Measurements from ENCODE around the gene RIC8A.

The RIC8A gene

GRCh38 chr11:255816-256215, 48.3 kb downstream of the RIC8A start:
- no peak for TF ChIP-seq CTCF (IDR thresholded peaks at IDR 0.05; ENCODE audit: low read depth, low read length)
- in situ Hi-C loops (cut with HindIII; ENCODE audit: low sequenced_read_pairs), result no loop called here
- no peak overlapping the region for H3K4me3 ChIP-seq (ENCODE audit: low read depth, low read length)
- no peak for DNase-seq (ENCODE audit: low read depth, low spot score)

- in situ Hi-C loops (cut with HindIII; ENCODE audit: low sequenced_read_pairs), result no loop called here
- TF ChIP-seq CTCF (IDR thresholded peaks at IDR 0.05; ENCODE audit: low read depth, low read length), result no peak
- no peak for DNase-seq (ENCODE audit: low read depth, low spot score)
- no peak overlapping the region for H3K4me3 ChIP-seq (ENCODE audit: low read depth, low read length)
Observed at GRCh38 chr11:256952-257737, 49.6 kb downstream of the RIC8A start.

- no peak for DNase-seq (ENCODE audit: low read depth, low spot score)
- no peak overlapping the region for H3K4me3 ChIP-seq (ENCODE audit: low read depth, low read length)
- TF ChIP-seq CTCF (IDR thresholded peaks at IDR 0.05; ENCODE audit: low read depth, low read length), result no peak
- in situ Hi-C loops (cut with HindIII; ENCODE audit: low sequenced_read_pairs), result no loop called here
Observed at GRCh38 chr11:257766-258493, 50.4 kb downstream of the RIC8A start.

GRCh38 chr11:259413-259812, 51.9 kb downstream of the RIC8A start:
- in situ Hi-C loops (cut with HindIII; ENCODE audit: low sequenced_read_pairs), result no loop called here
- DNase-seq (ENCODE audit: low read depth, low spot score), result no peak
- H3K4me3 ChIP-seq (ENCODE audit: low read depth, low read length), result no peak overlapping the region
- TF ChIP-seq CTCF (IDR thresholded peaks at IDR 0.05; ENCODE audit: low read depth, low read length), result no peak

GRCh38 chr11:261624-262023, 54.1 kb downstream of the RIC8A start:
- no peak for DNase-seq (ENCODE audit: low read depth, low spot score)
- H3K4me3 ChIP-seq (ENCODE audit: low read depth, low read length), result no peak overlapping the region
- TF ChIP-seq CTCF (IDR thresholded peaks at IDR 0.05; ENCODE audit: low read depth, low read length), result no peak
- in situ Hi-C loops (cut with HindIII; ENCODE audit: low sequenced_read_pairs), result no loop called here
